ENCODE data around the gene ZNF609.

ZNF609 gene

DNA sequence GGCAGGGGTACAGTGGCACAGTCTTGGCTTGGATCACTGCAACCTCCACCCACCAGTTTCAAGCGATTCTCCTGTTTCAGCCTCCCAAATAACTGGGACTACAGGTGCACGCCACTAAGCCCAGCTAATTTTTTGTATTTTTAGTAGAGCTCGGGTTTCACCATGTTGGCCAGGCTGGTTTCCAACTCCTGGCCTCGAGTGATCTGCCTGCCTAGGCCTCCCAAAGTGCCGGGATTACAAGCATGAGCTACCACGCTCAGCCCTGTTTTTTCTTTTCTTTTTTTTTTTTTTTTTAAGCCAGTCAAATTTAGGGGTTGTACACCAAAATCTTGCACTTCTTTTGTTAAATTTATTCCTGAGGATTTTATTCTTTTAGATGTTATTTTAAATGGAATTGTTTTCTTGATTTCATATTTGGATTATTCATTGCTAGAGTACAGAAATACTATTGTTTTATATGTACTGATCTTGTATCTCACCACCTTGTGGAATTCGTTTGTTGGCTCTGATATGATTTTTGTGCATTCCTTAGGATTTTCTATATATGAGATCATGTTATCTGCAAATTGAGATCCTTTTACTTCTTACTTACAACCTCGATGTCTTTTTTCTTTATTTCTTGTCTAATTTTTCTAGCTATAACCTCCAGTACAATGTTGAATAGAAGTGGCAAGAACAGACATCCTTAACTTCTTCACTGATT lies 65.6 kb downstream of the ZNF609 start:
- H3K27me3 ChIP-seq (replicated peaks; ENCODE audit: control insufficient read depth, insufficient read depth, low read length): no peaks in the 10 kb centered on the region
- H3K9ac ChIP-seq (ENCODE audit: low read length): no peak overlapping the region
- H3K9me3 ChIP-seq (ENCODE audit: control insufficient read depth, low read length): no peaks in the 10 kb centered on the region
- H3K36me3 ChIP-seq (ENCODE audit: control insufficient read depth, insufficient read depth, low read length, severe bottlenecking): peaks cover 7% of the 10 kb centered on the region
- DNase-seq (ENCODE audit: low read depth): peak; percentile 37
- peaks cover 31% of the 10 kb centered on the region for H3K4me1 ChIP-seq (ENCODE audit: control insufficient read depth, insufficient read depth, low read length)
- H3K4me3 ChIP-seq (ENCODE audit: low read length): no peak overlapping the region

DNA sequence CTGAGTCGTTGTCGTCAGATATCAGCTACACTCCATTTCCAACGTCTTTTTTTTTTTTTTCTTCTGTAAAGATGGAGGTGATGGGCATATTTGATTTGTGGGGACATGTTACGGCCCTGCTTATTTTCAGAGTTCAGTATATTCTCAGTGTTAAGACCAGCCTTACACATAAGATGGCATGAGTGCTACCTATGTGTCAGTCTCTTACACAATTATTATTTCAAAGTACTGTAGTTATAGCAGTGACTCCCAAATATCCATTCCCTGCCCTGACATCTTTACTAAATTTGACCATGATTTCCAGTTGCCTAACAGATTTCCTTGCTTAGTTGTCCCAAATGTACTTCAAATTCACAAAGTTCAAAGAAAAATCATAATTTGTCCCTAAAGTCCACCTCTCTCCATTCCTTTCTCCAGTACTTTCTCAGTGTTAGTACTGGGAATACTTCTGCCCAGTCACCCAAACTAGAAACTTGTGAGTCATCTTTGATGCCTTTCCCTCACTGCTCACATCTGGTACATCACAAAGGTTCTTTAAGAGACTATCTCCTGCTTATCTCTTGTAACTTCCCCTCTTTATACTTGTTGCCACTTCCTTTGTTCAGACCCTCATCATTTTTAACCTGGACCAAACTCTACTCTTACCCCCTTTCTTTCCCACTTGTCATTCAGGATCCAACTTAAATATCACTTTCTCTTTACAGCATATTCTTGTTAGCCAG lies 67.0 kb downstream of the ZNF609 start:
- no peaks in the 10 kb centered on the region for H3K9me3 ChIP-seq (ENCODE audit: control insufficient read depth, low read length)
- peaks cover 16% of the 10 kb centered on the region for H3K4me1 ChIP-seq (ENCODE audit: control insufficient read depth, insufficient read depth, low read length)
- no peak overlapping the region for H3K9ac ChIP-seq (ENCODE audit: low read length)
- peak; percentile 43 for DNase-seq (ENCODE audit: low read depth)
- H3K36me3 ChIP-seq (ENCODE audit: control insufficient read depth, insufficient read depth, low read length, severe bottlenecking): peaks cover 7% of the 10 kb centered on the region
- H3K27me3 ChIP-seq (replicated peaks; ENCODE audit: control insufficient read depth, insufficient read depth, low read length): no peaks in the 10 kb centered on the region
- H3K4me3 ChIP-seq (ENCODE audit: low read length): no peak overlapping the region

DNA sequence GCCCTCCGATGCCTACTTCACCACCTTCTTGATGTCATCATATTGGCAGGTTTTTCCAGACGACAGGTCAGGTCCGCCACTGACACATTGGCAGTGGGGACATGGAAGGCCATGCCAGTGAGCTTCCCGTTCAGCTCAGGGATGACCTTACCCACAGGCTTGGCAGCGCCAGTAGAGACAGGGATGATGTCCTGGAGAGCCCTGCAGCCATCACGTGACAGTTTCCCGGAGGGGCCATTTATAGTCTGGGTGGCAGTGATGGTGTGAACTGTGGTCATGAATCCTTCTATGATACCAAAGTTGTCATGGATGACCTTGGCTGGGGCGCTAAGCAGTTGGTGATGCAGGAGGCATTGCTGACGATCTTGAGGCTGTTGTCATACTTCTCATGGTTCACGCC lies 68.5 kb downstream of the ZNF609 start:
- no peak overlapping the region for H3K4me3 ChIP-seq (ENCODE audit: low read length)
- H3K9me3 ChIP-seq (ENCODE audit: control insufficient read depth, low read length): no peaks in the 10 kb centered on the region
- no peak overlapping the region for H3K9ac ChIP-seq (ENCODE audit: low read length)
- H3K27me3 ChIP-seq (replicated peaks; ENCODE audit: control insufficient read depth, insufficient read depth, low read length): no peaks in the 10 kb centered on the region
- DNase-seq (ENCODE audit: low read depth): no peak
- peaks cover 10% of the 10 kb centered on the region for H3K4me1 ChIP-seq (ENCODE audit: control insufficient read depth, insufficient read depth, low read length)
- H3K36me3 ChIP-seq (ENCODE audit: control insufficient read depth, insufficient read depth, low read length, severe bottlenecking): peaks cover 7% of the 10 kb centered on the region

DNA sequence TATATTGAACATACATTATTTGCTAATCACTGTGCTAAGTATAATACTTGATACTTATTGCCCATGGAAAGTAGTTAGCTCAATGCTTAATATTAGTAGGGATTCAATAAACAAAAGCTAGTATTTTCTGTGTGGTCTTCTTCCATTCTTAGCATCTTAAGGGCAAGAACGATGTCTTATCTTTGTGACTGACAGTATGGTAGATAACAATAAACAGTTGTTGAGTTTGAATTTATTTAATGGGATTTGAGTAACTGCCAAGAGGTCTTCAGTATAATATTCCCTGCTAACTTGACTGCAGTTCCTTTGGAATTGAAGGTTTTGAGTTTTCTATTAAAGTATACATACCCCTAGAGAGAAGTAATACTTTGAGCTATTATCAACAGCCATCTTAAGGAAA lies 70.1 kb downstream of the ZNF609 start:
- peaks cover 7% of the 10 kb centered on the region for H3K36me3 ChIP-seq (ENCODE audit: control insufficient read depth, insufficient read depth, low read length, severe bottlenecking)
- H3K9ac ChIP-seq (ENCODE audit: low read length): no peak overlapping the region
- no peak for DNase-seq (ENCODE audit: low read depth)
- H3K4me1 ChIP-seq (ENCODE audit: control insufficient read depth, insufficient read depth, low read length): peaks cover 10% of the 10 kb centered on the region
- no peaks in the 10 kb centered on the region for H3K9me3 ChIP-seq (ENCODE audit: control insufficient read depth, low read length)
- H3K4me3 ChIP-seq (ENCODE audit: low read length): no peak overlapping the region
- no peaks in the 10 kb centered on the region for H3K27me3 ChIP-seq (replicated peaks; ENCODE audit: control insufficient read depth, insufficient read depth, low read length)

DNA sequence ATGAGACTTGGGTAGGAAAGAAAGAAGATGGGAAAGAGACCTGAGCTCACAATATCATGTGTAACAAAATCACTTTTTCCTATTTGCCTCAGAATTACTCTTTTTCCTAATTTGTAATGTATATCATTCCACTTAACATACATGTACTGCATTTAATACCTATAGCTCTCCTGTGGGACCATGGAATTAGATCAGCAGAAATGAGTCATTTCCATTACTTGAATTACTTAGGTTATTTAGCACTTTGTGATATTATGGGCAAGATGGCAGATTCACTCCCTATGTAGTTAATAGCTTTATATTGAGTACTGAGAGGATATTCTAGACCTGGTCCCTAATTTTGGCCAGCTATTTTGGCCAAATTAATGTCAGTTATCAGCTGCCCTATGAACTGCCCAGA lies 70.5 kb downstream of the ZNF609 start:
- H3K36me3 ChIP-seq (ENCODE audit: control insufficient read depth, insufficient read depth, low read length, severe bottlenecking): peaks cover 7% of the 10 kb centered on the region
- DNase-seq (ENCODE audit: low read depth): no peak
- H3K9ac ChIP-seq (ENCODE audit: low read length): no peak overlapping the region
- no peak overlapping the region for H3K4me3 ChIP-seq (ENCODE audit: low read length)
- H3K9me3 ChIP-seq (ENCODE audit: control insufficient read depth, low read length): no peaks in the 10 kb centered on the region
- no peaks in the 10 kb centered on the region for H3K27me3 ChIP-seq (replicated peaks; ENCODE audit: control insufficient read depth, insufficient read depth, low read length)
- peaks cover 10% of the 10 kb centered on the region for H3K4me1 ChIP-seq (ENCODE audit: control insufficient read depth, insufficient read depth, low read length)

DNA sequence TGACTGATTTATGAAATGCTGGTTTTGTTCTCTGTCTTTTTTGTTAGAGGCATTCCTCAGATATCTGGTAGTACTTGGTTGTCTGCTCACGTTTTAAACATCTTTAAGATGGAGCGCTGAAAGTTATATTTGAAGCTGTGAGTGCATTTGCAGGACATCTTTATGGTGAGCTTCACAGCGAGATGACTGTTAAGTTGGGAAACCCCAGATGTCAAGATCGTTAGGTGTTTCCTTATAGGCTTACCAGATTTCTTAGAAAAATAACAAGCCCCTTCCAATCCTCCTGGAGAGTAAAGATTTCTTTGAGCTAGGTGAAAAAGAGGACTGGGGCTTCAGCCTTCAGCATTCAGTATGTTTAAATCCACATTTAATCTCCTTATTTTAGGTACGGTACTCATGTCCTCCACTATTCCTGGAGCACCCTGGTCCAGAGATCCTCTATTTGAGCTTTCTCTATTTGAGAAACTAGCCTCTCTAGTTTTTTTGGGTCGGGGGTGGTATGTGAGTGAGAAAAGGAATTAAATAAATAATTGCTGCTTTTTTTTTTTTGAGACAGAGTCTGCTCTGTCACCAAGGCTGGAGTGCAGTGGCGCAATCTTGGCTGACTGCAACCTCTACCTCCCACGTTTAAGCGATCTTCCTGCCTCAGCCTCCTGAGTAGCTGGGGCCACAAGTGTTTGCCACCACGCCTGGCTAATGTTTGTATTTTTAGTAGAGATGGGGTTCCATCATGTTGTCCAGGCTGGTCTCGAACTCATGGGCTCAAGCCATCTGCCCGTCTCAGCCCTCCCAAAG lies 72.3 kb downstream of the ZNF609 start:
- Histone ChIP-seq H3K36me3 (ENCODE audit: control insufficient read depth, insufficient read depth, low read length, severe bottlenecking) (peaks cover 7% of the 10 kb centered on the region), H3K9me3 (ENCODE audit: control insufficient read depth, low read length) (no peaks in the 10 kb centered on the region), H3K9ac (ENCODE audit: low read length) (no peak overlapping the region), H3K27me3 (replicated peaks; ENCODE audit: control insufficient read depth, insufficient read depth, low read length) (no peaks in the 10 kb centered on the region), H3K4me1 (ENCODE audit: control insufficient read depth, insufficient read depth, low read length) (peaks cover 2% of the 10 kb centered on the region), H3K4me3 (ENCODE audit: low read length) (no peak overlapping the region)
- DNase-seq (ENCODE audit: low read depth): no peak

DNA sequence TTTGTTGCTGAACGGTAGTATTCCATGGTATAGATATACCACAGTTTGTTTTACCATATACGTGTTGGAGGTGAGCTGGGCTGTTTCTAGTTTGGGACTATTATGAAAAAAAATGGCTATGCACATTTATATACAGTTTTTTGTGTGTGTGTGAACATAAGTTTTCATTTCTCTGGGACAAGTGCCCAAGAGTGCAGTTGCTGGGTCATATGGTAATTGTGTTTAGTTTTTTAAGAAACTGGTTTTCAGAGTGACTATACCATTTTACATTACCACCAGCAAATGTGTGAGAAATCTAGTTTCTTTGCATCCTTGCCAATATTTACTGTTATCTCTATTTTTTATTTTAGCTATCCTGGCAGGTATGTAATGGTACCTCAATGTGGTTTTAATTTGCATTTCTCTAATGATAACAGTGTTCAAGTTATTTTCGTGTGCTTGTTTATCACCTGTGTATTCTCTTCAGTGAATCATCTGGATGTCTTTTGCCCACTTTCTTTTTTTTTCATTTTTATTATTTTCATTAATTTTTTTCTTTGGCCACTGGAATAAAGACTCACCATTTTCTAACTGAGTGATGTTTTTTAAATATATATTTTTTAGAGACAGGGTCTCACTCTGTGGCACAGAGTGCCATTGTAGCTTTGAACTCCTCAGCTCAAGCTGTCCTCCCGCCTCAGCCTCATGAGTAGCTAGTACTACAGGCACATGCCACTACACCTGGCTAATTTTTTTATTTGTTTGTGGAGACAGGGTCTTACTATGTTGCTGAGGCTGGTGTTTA lies 75.3 kb downstream of the ZNF609 start:
- H3K4me1 ChIP-seq (ENCODE audit: control insufficient read depth, insufficient read depth, low read length): no peaks in the 10 kb centered on the region
- no peak overlapping the region for H3K9ac ChIP-seq (ENCODE audit: low read length)
- H3K27me3 ChIP-seq (replicated peaks; ENCODE audit: control insufficient read depth, insufficient read depth, low read length): no peaks in the 10 kb centered on the region
- H3K36me3 ChIP-seq (ENCODE audit: control insufficient read depth, insufficient read depth, low read length, severe bottlenecking): no peaks in the 10 kb centered on the region
- no peak overlapping the region for H3K4me3 ChIP-seq (ENCODE audit: low read length)
- DNase-seq (ENCODE audit: low read depth): no peak
- H3K9me3 ChIP-seq (ENCODE audit: control insufficient read depth, low read length): no peaks in the 10 kb centered on the region

DNA sequence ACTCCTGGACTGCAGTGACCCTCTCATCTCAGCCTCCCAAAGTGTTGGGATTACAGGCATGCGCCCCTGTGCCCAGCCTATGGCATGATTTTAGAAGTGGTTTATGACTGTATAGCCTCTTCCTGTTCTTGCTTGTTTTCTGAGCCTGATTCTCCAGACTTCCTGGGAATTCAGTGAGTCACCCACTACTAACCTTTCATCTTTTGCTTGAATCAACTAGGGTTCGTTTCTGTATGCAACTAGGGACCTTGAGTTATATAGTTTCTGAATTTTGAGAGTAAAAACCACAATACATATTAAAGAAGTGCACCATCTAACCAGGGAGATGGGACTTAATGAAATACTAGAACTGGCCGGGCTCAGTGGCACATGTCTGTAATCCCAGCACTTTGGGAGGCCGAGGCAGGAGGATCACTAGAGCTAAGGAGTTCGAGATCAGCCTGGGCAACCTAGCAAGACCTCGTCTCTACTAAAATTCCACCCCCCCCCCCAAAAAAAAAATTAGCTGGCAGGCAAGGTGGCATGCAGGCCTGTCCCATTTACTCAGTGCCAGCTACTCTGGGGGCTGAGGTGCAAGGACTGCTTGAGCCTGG lies 76.0 kb downstream of the ZNF609 start:
- Histone ChIP-seq H3K4me1 (ENCODE audit: control insufficient read depth, insufficient read depth, low read length) (no peaks in the 10 kb centered on the region), H3K9me3 (ENCODE audit: control insufficient read depth, low read length) (no peaks in the 10 kb centered on the region), H3K36me3 (ENCODE audit: control insufficient read depth, insufficient read depth, low read length, severe bottlenecking) (no peaks in the 10 kb centered on the region), H3K4me3 (ENCODE audit: low read length) (no peak overlapping the region), H3K27me3 (replicated peaks; ENCODE audit: control insufficient read depth, insufficient read depth, low read length) (no peaks in the 10 kb centered on the region), H3K9ac (ENCODE audit: low read length) (no peak overlapping the region)
- DNase-seq (ENCODE audit: low read depth): peak; percentile 61

DNA sequence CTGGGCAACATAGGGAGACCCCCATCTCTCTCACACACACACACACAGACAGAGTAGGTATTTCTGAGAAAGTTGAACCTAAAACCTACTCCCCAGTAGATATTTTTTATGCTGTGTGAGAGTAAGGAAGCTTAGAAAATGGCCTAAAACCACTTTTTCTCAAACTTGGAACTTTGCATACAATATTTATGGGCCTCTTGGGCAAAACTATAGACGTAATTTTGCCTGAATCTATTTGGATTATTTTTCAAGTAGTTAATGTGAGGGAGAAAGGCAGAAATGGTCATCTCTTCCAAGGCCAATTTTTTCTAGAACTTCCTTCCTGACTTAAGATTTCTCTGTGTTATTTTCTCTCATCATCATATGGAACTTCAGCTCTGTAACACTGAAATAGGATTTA lies 81.7 kb downstream of the ZNF609 start:
- Histone ChIP-seq H3K27me3 (replicated peaks; ENCODE audit: control insufficient read depth, insufficient read depth, low read length) (no peaks in the 10 kb centered on the region), H3K36me3 (ENCODE audit: control insufficient read depth, insufficient read depth, low read length, severe bottlenecking) (no peaks in the 10 kb centered on the region), H3K4me1 (ENCODE audit: control insufficient read depth, insufficient read depth, low read length) (no peaks in the 10 kb centered on the region), H3K9ac (ENCODE audit: low read length) (no peak overlapping the region), H3K9me3 (ENCODE audit: control insufficient read depth, low read length) (no peaks in the 10 kb centered on the region), H3K4me3 (ENCODE audit: low read length) (no peak overlapping the region)
- DNase-seq (ENCODE audit: low read depth): no peak

DNA sequence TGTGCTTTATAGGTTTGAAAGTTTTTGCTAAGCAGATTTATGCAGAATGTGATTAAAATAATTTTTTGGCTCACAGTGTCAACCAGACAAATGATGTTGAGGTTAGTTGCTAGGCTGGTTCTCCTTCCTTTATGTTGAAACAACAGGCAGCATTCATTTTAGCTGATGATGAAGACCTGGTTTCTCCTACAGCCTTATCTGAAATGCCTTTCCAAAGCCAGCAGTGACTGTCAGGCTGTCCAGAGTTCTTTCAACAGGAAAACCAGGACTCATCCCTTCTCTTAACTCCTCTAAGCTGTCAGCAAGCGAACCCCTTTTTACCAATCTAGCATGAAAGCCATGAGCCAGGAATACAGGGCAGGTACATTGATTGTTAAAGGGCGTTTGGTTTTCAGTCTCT lies 84.1 kb downstream of the ZNF609 start:
- H3K4me1 ChIP-seq (ENCODE audit: control insufficient read depth, insufficient read depth, low read length): no peaks in the 10 kb centered on the region
- no peak overlapping the region for H3K9ac ChIP-seq (ENCODE audit: low read length)
- H3K4me3 ChIP-seq (ENCODE audit: low read length): no peak overlapping the region
- H3K36me3 ChIP-seq (ENCODE audit: control insufficient read depth, insufficient read depth, low read length, severe bottlenecking): no peaks in the 10 kb centered on the region
- H3K9me3 ChIP-seq (ENCODE audit: control insufficient read depth, low read length): no peaks in the 10 kb centered on the region
- no peak for DNase-seq (ENCODE audit: low read depth)
- no peaks in the 10 kb centered on the region for H3K27me3 ChIP-seq (replicated peaks; ENCODE audit: control insufficient read depth, insufficient read depth, low read length)
